HG03460 (cell line): Measurements from ENCODE around the gene ISYNA1.
A peak's percentile ranks its signal among the peaks of the same experiment; 100 is the strongest.

Experiments used
- ATAC-seq: cut with Tn5 transposase; IDR thresholded peaks from one replicate; pipeline ENCODE4 v1.9.1; 2021; ENCODE audit not compliant: unreplicated experiment

The ISYNA1 gene

GRCh38 chr19:18433015-18433691, 4.8 kb downstream of the ISYNA1 start:
- no peak for ATAC-seq

GRCh38 chr19:18432275-18433014, 5.5 kb downstream of the ISYNA1 start:
- ATAC-seq: no peak

DNA sequence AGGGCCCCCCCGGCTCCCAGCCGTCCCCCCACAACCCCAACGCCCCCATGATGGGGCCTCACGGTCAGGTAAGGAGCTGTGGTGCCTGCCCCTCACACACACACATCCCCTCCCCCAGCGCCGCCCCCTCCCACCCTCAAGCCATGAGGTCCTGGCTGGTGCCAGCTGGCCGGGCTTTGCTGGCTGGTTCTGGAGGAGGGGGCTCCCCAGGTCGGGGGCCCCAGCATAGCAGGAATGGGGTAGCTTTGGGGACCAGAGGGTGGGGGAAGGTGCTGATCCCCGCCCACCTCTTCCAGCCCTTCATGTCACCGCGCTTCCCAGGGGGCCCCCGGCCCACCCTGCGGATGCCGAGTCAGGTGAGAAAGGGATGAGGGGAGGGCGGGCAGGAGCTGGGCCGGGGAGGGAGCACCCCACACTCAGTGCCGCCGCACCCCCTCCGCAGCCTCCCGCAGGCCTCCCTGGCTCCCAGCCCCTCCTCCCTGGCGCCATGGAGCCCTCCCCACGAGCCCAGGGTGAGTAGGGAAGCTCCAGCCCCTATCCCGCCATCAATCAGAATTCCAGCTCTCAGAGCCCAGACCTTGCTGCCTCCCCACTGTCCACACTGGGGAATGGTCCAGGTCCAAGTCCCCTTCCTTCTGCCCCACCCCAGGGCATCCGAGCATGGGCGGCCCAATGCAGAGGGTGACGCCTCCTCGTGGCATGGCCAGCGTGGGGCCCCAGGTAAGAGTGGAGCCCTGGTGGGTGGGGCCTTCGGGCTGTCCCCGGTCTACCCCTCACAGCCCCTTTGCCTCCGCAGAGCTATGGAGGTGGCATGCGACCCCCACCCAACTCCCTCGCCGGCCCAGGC, 6.4 kb downstream of the ISYNA1 start:
- ATAC-seq: no peak

DNA sequence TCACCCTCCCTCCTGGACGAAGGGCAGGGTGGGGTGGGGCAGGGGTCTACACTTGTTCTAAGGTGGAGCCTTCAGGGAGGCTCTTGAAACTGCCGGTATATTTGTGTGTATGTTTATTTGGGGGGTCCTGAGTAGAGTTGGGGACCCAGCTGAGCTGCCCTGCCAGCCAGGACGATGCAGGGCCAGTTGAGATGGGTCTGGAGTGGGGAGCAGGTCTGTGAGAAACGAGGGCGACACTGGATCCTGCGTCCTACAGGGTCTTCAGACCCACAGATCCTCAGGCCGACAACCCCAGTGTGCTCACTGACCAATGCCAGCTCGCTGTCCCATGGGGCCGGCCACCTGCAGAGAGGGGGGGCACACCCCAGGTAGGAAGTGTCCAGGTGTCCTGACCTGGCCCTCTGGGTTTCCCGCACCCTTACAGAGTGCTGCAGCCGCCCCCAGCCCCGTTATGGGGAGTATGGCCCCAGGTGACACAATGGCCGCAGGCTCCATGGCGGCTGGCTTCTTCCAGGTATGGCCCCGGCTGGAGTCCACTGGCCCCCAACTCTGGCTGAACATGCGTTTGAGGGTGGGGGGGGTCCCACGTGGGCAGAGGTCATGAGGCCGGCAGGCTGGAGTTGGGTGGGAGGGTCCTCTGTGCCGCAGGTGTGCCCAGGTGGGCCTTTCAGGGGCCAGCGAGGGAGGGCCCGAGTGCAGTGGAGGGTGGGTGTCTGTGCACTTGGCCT, 7.4 kb downstream of the ISYNA1 start:
- no peak for ATAC-seq

DNA sequence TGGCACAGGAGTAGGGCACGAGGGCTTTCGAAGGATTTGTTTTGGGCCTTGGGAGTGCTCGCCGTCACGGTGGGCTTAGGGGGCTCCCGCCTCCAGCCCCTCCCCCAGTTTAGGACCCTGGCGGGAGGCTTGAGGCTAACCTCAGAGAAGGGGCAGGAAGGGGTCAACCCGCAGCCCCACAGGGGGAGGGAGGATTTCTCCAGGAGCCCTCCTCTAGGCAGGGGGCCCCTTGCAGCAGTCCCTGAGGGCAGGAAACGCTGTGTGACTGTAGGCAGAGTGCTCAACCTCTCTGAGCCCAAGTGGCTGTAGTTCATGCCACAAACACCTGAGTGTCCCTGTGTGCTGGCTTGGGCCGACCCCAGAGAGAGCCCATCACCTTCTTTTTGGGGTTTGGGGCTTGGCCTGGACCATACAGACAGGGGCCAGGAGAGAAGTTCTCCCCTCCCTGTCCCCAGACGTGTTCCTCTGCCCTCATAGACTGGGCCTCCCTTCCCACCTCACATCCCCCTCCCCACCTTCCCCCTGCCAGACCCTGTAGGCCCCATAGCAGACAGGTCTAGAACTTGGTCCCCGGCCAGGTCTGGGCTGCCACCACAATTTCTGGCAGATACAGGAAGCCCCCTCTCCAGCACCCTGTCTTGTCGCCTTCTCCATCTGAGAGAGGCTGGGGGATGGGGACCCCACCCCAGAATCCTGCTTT, 8.1 kb downstream of the ISYNA1 start:
- ATAC-seq: no peak

DNA sequence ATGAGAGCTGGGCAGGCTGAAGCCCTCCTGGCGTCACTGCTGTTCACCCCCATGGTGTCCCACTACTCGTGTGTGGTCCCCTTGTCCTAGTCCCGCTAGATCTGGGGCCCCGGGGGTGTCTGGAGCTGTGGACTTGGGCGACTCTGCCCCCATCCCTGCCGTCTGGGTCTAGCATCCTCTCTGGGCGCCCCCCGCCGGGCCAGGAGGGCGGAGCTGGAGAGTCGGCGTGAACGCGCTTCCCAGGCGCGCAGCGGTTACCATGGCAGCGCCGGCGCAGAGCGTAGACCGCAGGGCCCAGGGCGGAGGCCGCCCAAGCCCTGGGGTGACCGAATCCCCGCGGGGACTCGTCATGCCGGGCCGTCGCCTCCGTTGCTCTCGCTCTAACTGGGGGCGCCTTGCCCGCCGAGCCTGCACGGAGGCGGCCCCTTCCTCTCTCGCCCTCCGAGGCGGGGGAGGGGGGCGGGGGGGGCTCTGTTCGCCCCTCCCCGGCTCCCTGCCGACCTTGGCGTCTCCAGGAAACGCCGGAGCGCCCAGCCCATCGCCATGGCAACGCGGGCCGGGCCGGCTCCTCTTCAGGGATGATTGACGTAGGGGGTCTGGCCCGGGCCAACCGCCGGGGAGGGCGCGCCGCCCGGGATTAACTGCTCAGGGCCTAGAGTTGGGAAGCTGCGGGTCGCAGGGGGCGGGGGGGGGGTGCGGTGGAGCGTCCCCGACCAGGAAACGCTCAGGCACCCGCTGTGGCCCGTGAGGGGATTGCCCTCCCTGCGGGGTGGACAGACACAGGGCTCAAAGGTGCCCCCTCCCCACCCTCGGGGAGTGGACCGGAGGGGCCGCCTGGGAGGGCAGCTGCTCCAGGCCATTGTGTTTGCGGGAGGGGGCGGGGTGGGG, 8.9 kb downstream of the ISYNA1 start:
- ATAC-seq: peak; percentile 58

DNA sequence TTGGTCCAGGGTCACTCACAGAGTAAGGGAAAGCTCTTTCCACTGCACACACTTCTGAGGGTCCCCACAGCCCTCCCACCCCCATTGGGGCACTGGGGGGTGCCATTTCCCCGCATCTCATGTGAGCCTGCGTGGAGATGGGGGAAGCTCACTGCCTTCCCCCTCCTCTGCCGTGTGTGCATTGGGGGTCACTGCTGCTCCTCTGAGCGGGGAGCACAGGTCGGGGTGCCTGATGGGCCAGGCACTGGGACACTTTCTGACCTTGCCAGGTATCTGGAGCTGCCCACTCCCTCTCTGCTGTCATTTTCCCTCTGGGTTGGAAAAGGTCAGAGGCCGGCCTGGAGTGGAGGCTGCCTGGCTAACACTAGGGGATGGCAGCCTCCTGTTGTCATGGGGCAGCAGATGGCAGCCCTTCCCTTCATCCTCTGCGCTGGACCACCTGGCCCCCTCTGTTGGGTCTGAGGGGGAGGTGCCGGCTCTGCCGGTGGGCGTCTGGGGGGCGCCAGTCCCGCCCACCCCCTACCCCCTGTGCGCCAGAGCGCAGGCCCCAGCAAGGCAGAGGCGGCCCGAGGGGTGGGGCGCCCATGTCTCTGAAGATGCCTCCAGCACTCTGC, 9.7 kb downstream of the ISYNA1 start:
- ATAC-seq: no peak

GRCh38 chr19:18427743-18428113, 10.2 kb downstream of the ISYNA1 start:
- no peak for ATAC-seq

GRCh38 chr19:18427080-18427742, 10.7 kb downstream of the ISYNA1 start:
- no peak for ATAC-seq

DNA sequence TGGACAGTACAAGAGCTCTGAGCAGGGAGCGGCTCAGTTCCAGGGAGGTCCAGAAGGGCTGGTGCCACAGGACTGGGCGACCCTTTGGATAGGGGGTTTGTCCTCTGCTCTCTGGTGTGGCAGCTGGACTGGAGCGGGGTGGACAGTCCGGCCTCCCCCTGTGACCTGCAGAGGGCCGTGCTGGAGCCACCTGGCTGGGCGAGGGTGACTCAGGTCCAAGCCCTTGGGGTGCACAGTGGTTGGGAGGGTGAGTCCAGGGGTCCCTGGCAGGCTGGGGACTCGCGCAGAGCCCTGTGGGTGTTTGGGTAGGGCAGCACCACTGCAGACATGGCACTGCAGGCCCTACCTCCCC, 11.5 kb downstream of the ISYNA1 start:
- ATAC-seq: no peak

- no peak for ATAC-seq
Measured at GRCh38 chr19:18425515-18426415, 12.2 kb downstream of the ISYNA1 start.

DNA sequence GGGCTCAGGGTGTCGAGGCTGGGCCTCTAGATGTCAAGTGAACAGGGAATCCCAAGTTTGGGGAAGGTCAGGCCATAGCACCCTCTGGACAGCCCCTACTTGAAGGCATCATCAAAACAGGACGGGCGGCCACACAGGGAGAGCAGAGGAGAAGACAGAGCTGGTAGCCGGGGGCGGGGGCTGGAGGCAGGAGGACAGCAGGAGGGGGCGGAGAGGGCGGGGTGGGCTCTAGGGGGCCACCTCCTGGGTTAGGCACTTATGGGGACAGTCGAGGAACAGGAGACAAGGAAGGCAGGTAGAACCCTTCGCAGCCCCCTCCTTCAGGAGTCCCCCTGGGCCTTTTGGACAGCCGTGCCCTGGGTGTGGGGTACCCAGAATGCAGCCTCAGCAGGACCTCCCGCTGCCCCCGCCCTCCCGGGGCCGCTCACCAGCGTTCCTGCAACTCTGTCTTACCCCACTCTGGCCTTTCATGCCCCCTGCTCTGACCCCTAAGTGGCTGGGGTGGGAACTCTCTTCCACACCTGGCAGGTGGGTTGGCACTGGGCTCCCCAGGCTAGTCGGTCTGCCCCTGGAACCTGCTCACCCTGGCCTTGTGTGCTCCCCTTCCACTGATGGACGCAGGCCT, 12.9 kb downstream of the ISYNA1 start:
- ATAC-seq: no peak

DNA sequence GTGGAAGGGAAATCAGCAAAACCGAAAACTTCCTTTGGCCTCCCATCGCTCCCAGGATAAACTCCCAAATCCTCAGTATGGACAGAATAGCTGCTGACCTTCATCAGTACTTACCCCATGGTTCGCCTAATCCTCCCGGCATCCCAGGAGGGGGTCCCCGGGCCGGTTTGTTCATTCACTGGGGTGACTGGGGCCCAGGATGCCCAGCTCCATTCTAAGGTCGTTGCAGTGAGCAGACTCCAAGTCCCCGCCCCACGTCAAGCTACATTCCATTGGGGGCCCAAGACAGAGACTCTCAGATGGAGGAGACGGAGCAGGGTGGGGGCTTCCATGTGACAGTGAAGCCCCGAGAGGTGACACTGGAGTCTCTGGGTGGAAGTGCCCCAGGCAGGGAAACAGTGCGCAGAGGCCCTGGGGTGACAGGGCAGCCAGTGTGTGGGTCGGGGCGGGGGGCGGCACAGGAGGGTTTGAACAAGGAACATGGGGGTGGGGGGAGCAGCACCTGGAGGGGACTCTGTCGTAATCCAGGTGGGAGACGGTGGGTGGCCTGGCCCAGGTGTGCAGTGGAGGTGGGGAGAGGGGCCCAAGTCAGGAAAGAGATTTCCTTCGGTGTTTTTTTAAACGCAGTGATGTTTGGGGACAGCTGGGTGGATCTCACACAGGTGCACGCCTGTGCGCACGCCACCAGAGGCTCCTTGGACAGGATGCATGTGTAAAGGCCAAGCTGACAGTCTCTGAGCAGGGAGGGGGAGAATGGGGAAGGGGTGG, 13.6 kb downstream of the ISYNA1 start:
- no peak for ATAC-seq

DNA sequence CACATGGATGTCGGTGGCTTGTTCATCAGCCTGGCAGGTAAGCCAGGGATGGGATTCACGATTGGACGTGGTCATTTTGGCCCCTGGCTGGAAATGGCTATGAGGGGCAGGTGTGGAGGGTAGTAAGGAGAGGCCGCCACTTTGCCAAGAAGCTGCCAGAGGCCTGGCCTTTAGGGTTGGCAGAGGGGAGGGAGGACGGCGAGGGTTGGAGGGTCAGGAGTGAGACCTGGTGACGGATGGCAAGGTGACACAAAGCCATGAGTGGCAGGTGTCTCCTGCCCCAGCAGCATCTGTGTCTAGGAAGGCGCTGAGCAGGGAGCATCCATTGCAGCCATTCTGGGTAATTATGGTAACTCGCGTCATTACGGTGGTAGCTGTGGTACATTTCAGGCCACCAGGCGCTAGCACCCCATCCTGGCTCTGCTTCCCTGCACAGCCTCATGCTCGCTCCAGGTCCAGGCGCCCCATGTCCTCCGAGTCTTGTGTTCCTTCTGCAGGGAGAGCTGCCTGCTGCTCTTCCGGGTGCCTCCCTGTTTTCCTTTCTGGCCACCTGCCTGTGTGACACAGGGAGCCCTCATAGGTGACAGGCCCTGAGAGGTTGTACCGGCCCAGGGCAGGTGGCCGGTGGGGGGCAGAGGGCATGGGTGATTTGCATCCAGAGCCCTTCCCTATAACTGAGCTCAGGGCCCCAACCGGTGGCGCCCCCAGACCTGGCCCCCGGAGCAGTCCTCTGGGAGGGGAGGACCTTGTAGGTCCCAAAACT, 14.5 kb downstream of the ISYNA1 start:
- no peak for ATAC-seq

DNA sequence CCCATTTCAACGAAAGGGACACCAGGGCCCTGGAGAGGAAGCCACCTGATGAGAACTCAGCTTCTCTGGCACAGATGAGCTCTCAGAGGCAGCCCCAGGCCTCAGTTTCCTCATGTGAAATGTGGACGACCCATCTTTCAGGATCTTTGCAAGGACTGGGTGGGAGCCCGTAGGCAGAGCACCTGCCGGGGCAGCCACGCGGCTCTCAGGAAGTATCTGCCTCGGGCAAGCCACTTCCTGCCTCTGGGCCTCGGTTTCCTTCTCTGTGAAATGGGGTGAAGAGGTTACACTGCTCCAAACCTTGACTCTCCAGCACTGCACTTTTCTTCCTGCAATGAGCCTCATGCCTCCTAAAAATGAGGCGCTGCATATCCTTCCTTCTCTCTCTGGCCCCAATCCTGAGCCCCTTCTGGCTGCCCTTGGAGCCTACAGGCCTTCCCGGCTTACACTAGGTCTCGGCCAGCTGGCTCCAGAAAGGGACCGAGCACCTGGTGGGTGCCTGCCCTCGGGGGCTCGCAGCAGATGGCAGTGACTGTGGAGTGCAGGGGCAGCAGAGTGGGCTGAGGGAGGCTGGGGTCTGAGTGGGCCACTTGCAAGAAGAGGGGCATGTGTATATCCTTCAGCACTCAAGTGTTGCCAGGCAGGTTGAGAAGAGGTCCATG, 15.3 kb downstream of the ISYNA1 start:
- ATAC-seq: no peak
